ENCODE data around the gene ZMYND11.

DNA sequence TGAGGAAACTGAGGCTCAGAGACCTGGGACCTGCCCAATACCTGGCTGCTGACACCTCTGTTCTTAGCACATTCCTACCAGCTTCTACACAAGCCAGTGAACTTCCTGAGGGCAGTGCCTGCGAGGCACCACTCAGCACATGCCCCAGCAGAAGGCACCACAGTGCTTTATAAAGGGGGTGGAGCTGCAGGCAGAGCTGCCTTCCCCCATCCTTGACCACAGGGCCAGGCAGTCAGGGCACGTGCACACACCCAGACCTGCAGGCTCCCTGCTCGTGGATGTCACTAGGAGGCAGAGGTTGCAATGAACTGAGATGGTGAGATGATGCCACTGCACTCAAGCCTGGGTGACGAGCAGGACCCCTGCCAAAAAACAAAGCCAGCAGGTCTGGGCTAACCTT lies 47.0 kb upstream of the ZMYND11 start:
- TF ChIP-seq CHD2 (IDR thresholded peaks at IDR 0.05; ENCODE audit: low read length, partially characterized antibody) (no peak), POLR2A (IDR thresholded peaks at IDR 0.05; ENCODE audit: low read length) (no peak), NFE2L2 (conservative IDR thresholded peaks at IDR 0.05; ENCODE audit: low read length) (no peak), EHMT2 (IDR thresholded peaks at IDR 0.05; ENCODE audit: low read depth) (no peak), RAD21 (conservative IDR thresholded peaks at IDR 0.05 in 1 of 2, IDR thresholded peaks at IDR 0.05 in 1 of 2) (no peak), EP300 (IDR thresholded peaks at IDR 0.05) (no peak), PHF8 (IDR thresholded peaks at IDR 0.05; ENCODE audit: borderline replicate concordance, low read depth) (no peak), HOXA7 (CRISPR knock-in tag; IDR thresholded peaks at IDR 0.05) (no peak), RNF2 (IDR thresholded peaks at IDR 0.05; ENCODE audit: borderline replicate concordance, low read depth) (no peak)
- TF ChIP-seq, protein P1, sequence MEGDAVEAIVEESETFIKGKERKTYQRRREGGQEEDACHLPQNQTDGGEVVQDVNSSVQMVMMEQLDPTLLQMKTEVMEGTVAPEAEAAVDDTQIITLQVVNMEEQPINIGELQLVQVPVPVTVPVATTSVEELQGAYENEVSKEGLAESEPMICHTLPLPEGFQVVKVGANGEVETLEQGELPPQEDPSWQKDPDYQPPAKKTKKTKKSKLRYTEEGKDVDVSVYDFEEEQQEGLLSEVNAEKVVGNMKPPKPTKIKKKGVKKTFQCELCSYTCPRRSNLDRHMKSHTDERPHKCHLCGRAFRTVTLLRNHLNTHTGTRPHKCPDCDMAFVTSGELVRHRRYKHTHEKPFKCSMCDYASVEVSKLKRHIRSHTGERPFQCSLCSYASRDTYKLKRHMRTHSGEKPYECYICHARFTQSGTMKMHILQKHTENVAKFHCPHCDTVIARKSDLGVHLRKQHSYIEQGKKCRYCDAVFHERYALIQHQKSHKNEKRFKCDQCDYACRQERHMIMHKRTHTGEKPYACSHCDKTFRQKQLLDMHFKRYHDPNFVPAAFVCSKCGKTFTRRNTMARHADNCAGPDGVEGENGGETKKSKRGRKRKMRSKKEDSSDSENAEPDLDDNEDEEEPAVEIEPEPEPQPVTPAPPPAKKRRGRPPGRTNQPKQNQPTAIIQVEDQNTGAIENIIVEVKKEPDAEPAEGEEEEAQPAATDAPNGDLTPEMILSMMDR (IDR thresholded peaks at IDR 0.05): no peak
- TF ChIP-seq, protein P2, sequence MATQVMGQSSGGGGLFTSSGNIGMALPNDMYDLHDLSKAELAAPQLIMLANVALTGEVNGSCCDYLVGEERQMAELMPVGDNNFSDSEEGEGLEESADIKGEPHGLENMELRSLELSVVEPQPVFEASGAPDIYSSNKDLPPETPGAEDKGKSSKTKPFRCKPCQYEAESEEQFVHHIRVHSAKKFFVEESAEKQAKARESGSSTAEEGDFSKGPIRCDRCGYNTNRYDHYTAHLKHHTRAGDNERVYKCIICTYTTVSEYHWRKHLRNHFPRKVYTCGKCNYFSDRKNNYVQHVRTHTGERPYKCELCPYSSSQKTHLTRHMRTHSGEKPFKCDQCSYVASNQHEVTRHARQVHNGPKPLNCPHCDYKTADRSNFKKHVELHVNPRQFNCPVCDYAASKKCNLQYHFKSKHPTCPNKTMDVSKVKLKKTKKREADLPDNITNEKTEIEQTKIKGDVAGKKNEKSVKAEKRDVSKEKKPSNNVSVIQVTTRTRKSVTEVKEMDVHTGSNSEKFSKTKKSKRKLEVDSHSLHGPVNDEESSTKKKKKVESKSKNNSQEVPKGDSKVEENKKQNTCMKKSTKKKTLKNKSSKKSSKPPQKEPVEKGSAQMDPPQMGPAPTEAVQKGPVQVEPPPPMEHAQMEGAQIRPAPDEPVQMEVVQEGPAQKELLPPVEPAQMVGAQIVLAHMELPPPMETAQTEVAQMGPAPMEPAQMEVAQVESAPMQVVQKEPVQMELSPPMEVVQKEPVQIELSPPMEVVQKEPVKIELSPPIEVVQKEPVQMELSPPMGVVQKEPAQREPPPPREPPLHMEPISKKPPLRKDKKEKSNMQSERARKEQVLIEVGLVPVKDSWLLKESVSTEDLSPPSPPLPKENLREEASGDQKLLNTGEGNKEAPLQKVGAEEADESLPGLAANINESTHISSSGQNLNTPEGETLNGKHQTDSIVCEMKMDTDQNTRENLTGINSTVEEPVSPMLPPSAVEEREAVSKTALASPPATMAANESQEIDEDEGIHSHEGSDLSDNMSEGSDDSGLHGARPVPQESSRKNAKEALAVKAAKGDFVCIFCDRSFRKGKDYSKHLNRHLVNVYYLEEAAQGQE (IDR thresholded peaks at IDR 0.05): no peak
- TF ChIP-seq, protein P3, sequence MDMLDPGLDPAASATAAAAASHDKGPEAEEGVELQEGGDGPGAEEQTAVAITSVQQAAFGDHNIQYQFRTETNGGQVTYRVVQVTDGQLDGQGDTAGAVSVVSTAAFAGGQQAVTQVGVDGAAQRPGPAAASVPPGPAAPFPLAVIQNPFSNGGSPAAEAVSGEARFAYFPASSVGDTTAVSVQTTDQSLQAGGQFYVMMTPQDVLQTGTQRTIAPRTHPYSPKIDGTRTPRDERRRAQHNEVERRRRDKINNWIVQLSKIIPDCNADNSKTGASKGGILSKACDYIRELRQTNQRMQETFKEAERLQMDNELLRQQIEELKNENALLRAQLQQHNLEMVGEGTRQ (IDR thresholded peaks at IDR 0.05): no peak

All from A549 (cell line).